Stimulated activated CD8-positive, alpha-beta memory T cell treated with anti-CD3 and anti-CD28 coated beads, Interleukin-2, amount 100 ng/mL, for 48 hours (primary cell): ENCODE measurements around the gene PVALEF.

Experiments
- DNase-seq, 2 donors: peaks; one replicate each; pipeline ENCODE4 v3.0.0-alpha.2; 2020; ENCODE audit warnings: low read depth in 2 of 2

Gene PVALEF

GRCh38 chr17:81161972-81162371 is 3.3 kb upstream of the PVALEF start:
- DNase-seq: no peak

GRCh38 chr17:81162491-81162890 is 2.8 kb upstream of the PVALEF start:
- no peak for DNase-seq

- no peak for DNase-seq
Observed at GRCh38 chr17:81163051-81163695, 2.1 kb upstream of the PVALEF start.

- no peak for DNase-seq
Observed at GRCh38 chr17:81163703-81164370, 1.5 kb upstream of the PVALEF start.

- DNase-seq: no peak
Observed at GRCh38 chr17:81164371-81165245, 699 bp upstream of the PVALEF start.

GRCh38 chr17:81166033-81166492 is 756 bp downstream of the PVALEF start, which contains the start of gene AATK:
Gene AATK (minus strand): TSS chr17:81166221. CDS start chr17:81165992, 229 bp downstream.
- DNase-seq: no peak

GRCh38 chr17:81167194-81167524 is 1.9 kb downstream of the PVALEF start:
- no peak for DNase-seq

- no peak for DNase-seq
Observed at GRCh38 chr17:81167638-81168037, 2.3 kb downstream of the PVALEF start.

GRCh38 chr17:81169870-81170309 is 4.6 kb downstream of the PVALEF start:
- DNase-seq: no peak

GRCh38 chr17:81170727-81171494 is 5.6 kb downstream of the PVALEF start:
- DNase-seq: no peak

GRCh38 chr17:81171941-81172340 is 6.6 kb downstream of the PVALEF start:
- no peak for DNase-seq

GRCh38 chr17:81173052-81173761 is 7.9 kb downstream of the PVALEF start:
- no peak for DNase-seq

GRCh38 chr17:81173762-81174155 is 8.5 kb downstream of the PVALEF start:
- DNase-seq: no peak

- DNase-seq: no peak
Observed at GRCh38 chr17:81176666-81177065, 11.4 kb downstream of the PVALEF start.

- no peak for DNase-seq
Observed at GRCh38 chr17:81178136-81179091, 13.1 kb downstream of the PVALEF start.

- DNase-seq: no peak
Observed at GRCh38 chr17:81179220-81179619, 13.9 kb downstream of the PVALEF start.

GRCh38 chr17:81179861-81180260 is 14.6 kb downstream of the PVALEF start:
- no peak for DNase-seq

GRCh38 chr17:81180836-81181810 is 15.8 kb downstream of the PVALEF start:
- no peak for DNase-seq

GRCh38 chr17:81181811-81182185 is 16.5 kb downstream of the PVALEF start:
- DNase-seq: no peak
